Measurements from ENCODE around the gene LCOR.
"Not testable (repeated sequence)": the region's sequence is repeated elsewhere in the genome, so short reads cannot be mapped to it uniquely, and the experiment has no call there.

The LCOR gene

DNA sequence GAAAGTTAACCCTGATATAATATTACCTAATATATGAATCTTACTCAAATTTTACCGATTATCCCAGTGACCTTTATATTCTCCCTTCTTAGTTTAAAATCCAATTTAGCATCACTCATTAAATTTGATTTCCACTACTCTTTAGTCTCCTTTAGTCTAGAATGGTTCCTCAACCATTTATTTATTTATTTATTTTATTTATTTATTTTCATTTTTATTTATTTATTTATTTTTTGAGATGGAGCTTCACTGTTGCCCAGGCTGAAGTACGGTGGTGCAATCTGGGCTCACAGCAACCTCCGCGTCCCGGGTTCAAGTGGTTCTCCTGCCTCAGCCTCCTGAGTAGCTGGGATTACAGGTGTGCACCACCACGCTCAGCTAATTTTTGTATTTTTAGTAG lies 92.8 kb downstream of the LCOR start:
- DNase-seq (ENCODE audit: low read depth in 1 of 2, low spot score in 1 of 2) = no peak

DNA sequence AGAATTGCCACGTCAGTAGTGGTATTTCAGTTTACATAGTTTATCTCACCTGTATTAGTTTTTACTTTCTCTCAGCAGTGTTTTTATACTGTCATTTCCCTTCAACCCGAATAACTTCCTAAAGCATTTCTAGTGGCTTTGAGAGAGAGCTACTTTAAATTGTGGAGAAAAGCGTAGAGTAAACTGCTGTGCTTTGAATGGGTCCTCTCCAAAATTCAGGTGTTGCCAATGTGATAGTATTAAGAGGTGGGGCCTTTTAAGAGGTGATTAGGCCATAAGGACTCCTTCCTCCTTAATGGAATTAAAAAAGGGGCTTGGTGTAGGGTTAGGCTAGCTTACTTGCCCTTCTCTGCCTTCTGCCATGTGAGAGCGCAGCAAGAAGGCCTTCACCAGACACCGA lies 98.4 kb downstream of the LCOR start:
- no peak for DNase-seq (ENCODE audit: low read depth in 1 of 2, low spot score in 1 of 2)

DNA sequence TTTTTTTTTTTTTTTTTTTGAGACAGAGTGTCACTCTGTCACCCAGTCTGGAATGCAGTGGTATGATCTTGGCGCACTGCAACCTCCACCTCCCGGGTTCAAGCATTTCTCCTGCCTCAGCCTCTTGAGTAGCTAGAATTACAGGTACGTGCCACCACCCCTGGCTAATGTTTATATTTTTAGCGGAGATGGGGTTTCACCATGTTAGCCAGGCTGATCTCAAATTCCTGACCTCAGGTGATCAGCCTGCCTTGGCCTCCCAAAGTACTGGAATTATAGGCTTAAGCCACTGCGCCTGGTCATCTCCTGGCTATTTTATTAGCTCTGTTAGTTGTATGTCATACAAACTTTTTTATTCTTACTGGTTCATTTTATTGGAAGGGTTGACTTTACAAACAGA lies 103.0 kb downstream of the LCOR start:
- no peak for DNase-seq (ENCODE audit: low read depth in 1 of 2, low spot score in 1 of 2)

DNA sequence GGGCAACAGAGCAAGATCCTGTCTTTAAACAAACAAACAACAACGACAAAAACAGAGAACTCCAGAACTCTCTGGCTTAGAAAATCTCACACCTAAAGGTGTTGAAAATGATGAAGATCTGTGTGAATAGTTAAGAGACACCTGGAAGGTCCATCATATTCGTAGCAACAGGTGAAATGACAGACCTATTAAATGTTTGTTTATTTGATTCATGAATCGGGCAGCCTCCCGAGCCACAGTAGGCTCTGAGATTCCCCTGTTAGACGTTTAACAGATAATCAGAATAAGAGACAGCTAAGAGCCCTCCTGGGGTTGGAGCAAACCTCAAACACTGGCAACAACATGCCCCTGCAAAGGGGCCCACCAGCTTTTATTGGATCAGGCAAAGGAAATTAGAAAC lies 103.7 kb downstream of the LCOR start:
- no peak for DNase-seq (ENCODE audit: low read depth in 1 of 2, low spot score in 1 of 2)

DNA sequence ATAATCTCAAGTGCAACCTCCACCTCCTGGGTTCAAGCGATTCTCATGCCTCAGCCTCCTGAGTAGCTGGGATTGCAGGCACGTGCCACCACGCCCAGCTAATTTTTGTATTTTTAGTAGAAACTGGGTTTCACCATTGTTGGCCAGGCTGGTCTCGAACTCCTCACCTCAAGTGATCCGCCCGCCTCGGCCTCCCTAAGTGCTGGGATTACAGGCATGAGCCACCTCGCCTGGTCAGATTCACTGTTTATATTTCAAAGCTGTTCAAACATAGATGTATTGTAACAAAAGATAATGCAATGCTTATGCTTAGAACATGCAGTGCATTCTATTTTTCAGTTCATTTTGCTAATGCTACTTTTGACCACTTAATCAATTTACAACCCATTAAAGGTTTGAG lies 111.1 kb downstream of the LCOR start:
- DNase-seq (ENCODE audit: low read depth in 1 of 2, low spot score in 1 of 2) = not testable (repeated sequence)

DNA sequence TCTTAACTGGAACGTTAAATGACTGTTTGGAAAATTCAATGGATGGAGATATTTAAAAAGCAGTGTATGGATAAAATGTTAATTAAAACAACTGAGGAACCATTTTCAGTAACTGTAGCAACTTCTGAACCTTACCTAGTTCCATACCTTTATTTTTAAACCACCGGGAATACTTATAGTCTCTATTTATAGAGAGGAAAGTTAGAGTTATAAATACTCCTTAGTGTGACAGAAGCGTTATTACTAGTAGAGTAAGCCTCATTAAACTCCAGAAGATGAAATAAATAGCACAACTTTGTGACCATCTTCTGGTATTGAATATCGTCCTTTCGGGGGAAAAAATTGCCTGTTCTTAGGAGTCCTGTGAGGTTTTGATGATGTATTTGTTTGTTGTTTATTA lies 114.9 kb downstream of the LCOR start:
- no peak for DNase-seq (ENCODE audit: low read depth in 1 of 2, low spot score in 1 of 2)

DNA sequence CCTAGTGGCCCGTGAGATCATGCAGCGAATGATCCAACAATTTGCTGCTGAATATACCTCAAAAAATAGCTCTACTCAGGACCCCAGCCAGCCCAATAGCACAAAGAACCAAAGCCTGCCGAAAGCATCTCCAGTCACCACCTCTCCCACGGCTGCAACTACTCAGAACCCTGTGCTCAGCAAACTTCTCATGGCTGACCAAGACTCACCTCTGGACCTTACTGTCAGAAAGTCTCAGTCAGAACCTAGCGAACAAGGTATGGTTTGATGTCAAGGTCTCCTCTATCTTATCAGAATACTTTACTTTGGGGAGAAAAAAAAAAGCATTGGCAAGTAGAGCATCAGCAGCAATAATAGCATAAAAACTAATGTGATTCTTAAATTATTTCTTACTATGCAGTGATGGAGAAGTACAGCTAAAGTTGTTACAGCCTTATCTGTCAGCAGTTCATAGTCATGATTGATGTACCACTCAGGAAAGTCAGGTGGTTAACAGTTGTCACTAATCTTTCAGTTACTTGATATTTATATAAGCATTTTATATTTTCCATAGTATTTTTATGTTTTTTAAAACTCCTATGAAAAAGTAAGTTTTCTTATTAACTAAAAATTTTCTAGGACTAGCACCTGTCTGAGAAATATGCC lies 117.1 kb downstream of the LCOR start:
- DNase-seq (ENCODE audit: low read depth in 1 of 2, low spot score in 1 of 2) = no peak

DNA sequence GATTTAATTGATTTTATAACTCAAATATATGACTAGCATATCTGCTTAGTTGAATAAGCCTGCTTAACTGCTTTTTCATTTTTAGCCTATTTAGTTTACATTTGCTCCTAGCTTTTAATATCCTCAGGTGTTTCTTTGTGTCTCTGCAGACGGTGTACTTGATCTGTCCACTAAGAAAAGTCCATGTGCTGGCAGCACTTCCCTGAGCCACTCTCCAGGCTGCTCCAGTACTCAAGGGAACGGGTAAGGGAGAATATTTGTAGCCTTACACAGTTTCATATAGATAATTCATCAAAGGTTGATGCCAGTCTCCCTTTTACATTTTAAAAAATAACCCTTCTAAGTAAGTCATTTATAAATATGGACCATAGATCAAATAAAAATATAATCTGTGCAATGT lies 119.9 kb downstream of the LCOR start:
- DNase-seq (ENCODE audit: low read depth in 1 of 2, low spot score in 1 of 2) = no peak

DNA sequence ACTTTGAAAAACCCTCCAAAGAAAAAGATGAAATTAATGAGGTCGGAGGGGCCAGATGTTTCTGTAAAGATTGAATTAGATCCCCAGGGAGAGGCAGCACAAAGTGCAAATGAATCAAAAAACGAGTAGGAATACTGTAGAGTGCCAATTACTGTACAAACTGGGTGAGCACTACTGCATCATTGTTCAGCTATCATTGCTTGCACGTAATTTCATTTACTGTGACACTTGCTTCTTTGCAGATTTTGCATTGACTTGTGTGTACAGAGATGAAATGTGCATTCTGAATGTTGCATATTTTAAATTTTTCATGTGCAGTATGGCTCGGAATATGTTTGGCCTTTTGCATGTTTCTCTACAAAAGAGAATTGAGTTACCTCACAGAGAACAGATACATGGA lies 123.7 kb downstream of the LCOR start:
- DNase-seq (ENCODE audit: low read depth in 1 of 2, low spot score in 1 of 2) = no peak

DNA sequence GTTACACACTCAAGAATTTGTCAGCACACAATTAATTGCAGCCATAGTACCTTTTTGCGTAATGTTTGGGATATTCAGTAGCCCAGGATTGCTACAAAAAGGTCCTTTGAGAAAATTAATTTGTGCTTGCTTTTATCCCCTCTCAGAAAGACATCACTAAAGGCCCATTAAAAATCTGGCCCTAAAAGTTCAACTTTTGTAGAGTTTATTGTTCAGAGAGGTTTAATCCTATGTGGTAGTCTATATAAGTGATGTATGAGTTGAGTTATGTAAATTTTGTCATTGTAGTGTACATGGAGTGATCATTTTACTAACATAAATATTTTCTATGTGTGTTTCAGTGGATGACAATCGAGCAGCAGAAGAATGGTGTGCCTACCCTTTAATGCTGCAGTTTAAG lies 126.0 kb downstream of the LCOR start:
- DNase-seq (ENCODE audit: low read depth in 1 of 2, low spot score in 1 of 2) = no peak

DNA sequence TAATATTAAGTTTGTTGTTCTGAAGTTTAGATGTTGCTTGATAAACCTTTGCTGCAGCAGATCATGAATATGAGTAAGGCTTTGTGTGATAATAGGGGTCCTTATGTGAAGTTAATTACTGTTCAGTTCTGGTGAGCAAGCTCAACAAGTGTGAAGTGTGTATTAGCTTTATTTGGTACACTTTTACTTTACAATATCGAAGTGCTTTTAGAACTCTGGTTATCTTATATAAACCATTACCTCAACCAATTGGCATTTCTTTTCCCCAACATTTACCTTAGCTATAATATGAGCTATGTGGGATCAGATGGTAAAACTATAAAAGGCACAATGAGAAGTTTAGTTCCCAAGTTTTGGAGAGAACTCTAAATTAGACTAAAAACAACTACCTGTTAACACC lies 127.6 kb downstream of the LCOR start:
- no peak for DNase-seq (ENCODE audit: low read depth in 1 of 2, low spot score in 1 of 2)

DNA sequence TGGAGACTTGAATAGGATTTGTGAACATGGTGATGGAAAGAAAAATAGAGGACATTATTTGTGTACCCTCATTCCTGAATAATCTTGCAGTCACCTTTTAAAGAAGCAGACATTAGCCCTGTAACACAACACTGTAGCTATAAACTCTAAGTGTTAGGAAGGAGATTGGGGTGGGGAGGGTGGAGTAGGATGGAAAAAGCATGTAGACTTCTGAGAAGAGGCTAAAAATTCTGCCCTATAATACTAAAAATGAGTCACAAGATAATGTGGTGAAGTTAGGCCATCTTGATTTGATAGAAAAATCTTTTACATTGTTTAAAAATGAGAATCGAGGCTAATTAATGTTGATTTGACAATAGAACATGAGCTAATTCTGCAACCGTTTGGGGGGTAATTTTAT lies 128.8 kb downstream of the LCOR start:
- no peak for DNase-seq (ENCODE audit: low read depth in 1 of 2, low spot score in 1 of 2)

DNA sequence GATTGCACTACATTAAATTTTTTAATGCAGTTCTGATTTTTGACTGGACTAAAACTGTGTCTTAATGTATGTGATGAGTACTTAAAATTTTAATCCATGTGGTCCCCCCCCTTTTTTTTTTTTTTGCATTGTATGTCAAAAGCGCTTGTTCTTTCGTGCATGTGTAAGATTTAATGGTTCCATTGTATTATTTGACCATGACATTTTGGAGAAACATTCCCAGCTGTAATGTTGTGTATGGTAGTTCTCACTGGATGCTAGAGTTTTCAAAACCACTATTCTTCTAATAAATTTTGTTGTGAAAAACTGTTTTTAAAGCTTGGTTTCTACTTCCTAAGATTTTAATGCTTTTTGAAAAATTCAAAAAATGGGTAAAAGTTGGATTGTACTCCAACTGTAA lies 132.0 kb downstream of the LCOR start:
- DNase-seq (ENCODE audit: low read depth in 1 of 2, low spot score in 1 of 2) = no peak

DNA sequence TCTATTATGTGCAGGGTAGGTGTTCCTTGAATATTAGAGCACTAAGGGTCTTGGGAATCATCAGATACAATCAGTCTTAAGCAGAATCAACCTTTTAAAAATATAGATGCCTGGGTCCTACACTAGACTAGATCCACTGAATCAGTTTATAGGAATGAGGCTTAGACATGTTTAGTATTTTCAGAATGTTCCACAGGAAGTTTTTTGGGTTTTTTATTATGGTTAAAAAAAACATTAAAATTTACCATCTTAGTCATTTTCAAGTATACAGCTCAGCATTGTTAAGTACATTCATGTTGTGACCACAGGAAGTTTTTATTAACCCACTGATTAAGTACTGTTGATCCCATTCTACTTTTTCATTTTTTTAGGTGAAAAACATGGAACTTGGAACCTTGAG lies 135.7 kb downstream of the LCOR start:
- no peak for DNase-seq (ENCODE audit: low read depth in 1 of 2, low spot score in 1 of 2)

DNA sequence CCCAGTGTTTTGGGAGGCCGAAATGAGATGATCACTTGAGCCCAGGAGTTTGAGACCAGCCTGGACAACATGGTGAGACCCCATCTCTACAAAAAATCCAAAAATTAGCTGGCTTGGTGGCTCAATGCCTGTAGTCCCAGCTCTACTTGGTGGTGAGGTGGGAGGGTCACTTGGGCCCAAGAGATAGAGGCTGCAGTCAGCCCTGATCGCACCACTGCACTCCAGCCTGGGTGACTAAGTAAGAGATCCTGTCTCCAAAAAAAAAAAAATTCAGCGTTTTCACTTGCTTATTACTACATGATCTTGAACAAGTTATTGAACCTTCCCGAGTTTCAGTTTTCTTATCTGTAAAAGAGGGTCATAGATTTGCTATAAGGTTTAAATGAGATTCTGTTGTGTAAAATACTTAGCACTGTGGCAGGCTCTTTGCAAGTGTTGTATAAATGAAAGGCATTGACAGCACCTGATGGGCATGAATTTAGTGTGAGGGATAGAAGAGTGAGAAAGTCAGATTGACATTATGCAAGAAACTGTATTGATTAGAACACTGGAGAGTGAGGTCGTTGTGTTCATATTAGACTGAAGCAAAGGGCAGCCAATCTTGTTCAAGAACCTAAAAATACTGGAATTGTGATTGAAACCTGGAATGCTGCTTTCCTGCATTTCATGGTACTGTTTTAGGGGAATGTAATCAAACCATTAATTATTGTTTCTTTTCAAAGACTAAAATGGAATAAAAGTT lies 136.8 kb downstream of the LCOR start:
- no peak for DNase-seq (ENCODE audit: low read depth in 1 of 2, low spot score in 1 of 2)

DNA sequence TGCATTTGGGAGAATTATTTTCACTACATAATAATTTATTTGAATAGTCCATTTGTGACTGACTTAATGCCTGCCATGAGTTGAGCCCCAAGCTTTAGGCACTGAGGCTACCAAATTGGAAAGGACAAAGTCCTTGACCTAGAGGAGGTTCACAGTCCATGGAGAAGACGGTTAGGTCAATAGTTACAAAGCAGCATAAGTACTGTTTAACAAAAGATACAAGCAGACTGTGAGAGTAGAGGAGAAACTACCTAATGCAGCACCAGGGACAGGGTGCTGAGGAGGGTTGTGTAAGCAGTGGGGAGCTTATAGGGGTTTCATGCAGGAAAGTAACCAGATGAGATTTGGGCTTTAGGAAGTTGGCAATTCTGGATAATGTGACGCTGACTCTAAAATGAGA lies 139.2 kb downstream of the LCOR start:
- DNase-seq (ENCODE audit: low read depth in 1 of 2, low spot score in 1 of 2) = no peak

DNA sequence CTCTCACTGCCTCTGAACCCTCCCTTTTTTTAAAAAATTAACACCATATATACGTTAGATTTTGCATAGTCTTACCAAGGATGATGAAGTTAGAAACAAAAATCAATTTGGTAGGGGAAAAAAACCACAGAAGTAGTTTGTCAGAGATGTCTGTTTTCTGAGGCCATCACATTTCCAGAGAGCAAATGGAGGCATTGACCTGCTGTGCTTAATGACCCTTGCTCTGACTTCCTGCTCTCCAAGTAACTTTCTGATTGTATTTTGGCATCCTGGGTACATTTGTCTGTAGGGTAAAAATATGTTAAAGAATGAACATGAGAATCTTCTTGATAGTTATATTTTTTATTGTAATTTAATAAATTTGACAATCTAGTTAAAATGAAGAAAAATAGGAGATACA lies 140.2 kb downstream of the LCOR start:
- DNase-seq (ENCODE audit: low read depth in 1 of 2, low spot score in 1 of 2) = no peak

DNA sequence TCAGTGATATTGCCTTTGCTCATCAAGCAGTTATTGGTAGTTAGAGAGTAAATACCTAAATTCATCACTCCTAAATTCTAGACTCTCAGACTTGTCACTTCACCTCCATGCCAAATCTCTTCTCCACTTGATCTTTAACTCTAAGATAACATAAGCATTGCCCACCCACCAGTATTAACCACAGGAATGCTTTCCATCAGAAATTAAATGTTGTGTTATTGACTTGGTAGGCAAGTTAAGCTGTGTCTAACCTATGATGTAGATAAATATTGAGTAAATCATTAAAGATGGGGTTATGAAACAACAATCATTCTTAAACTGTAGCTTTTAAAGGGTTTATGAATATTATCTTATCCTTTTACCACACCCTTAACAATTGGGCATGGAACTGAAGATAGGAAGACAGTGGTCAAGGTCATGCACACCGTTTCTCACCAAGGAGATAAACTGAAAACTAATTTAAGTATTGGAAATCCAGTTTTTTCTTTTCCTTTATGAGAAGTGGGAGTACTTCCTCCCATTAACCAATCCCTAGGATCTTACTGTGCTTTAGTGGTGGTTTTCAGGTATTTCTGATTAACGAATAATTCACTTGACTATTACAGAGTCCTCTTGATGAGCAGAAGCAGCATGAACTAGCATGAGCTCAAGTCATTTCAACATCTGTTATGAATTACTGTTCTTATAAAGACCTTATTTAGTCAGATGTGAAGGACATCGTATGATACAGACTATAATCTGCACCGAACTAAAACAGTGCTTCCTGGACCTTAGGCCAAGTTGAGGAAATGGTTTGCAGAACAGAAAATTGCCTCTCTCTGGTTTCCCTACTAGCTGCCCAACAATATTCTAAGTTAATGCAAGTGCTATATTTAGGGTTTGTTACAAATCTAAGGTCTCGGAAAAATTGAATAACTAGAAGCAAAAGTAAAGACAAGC lies 142.0 kb downstream of the LCOR start:
- DNase-seq (ENCODE audit: low read depth in 1 of 2, low spot score in 1 of 2) = no peak

DNA sequence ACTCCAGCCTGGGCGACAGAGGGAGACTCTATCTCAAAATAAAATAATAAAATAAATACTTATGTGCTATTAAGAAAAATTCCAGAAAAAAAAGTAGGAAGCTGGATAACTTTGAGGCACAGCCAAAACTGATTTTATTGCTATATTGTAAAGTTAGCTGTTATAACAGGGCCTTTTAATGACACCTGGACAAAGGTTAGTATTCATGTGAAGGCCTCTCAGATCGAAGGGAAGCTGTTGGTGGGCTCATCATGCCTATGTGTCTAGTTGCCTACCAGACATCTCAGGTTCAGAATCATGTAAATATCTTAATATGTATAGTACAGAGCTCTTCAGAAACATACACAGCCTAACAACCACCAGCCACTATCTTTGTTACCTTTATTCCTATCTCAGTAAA lies 143.0 kb downstream of the LCOR start:
- DNase-seq (ENCODE audit: low read depth in 1 of 2, low spot score in 1 of 2) = no peak

DNA sequence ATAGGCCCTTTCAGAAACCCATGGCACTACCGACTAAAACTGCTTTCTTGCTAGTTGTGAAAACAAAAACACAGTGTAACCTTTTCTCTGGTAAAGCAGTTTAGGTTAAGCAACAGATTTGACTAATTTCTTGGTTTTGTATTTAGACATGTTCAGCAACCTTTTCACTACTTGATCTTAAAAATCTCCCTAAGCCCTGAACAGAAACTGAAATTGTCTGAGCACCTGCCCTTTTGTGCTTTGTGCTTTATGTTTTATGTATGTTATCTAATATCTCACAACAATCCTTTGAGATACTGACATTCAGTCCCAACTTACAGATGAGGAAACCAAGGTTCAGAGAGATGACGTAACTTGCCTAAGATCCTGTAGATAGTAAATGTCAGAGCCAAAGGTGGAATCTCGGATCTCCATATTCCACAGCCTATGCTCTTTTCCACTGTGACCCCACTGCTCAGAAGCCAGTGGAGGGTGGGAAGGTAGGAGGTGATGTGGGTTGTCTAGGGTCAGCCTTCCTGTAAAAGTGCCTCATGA lies 146.6 kb downstream of the LCOR start:
- DNase-seq (ENCODE audit: low read depth in 1 of 2, low spot score in 1 of 2) = no peak

DNA sequence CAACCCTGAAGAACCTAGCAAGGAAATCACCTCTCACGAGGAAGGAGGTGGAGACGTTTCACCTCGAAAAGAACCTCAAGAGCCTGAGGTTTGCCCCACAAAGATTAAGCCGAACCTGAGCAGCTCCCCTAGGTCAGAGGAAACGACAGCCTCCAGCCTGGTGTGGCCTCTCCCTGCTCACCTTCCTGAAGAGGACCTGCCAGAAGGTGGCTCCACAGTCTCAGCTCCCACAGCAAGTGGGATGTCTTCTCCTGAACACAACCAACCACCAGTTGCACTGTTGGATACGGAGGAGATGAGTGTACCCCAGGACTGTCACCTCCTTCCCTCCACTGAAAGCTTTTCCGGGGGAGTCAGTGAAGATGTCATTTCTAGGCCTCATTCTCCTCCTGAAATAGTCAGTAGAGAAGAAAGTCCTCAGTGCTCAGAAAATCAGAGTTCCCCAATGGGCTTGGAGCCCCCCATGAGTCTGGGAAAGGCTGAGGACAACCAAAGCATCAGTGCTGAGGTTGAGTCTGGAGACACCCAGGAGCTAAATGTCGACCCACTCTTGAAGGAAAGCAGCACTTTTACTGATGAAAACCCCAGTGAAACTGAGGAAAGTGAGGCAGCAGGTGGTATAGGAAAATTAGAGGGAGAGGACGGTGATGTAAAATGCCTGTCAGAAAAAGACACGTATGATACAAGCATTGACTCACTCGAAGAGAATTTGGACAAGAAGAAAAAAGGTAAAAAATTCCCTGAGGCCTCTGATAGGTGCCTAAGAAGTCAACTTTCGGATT lies 150.2 kb downstream of the LCOR start:
- DNase-seq (ENCODE audit: low read depth in 1 of 2, low spot score in 1 of 2) = no peak
